SU-DHL-6 (cell line): Measurements from ENCODE around the gene SF3B4.

ENCODE experiments used
- EZH2phosphoT487 ChIP-seq: fragments of 200-600 bp; sonication (generic), shearing (Covaris generic); conservative IDR thresholded peaks from 2 replicates; pipeline ENCODE4 v1.6.1; 2018; ENCODE audit warnings: mild to moderate bottlenecking, antibody characterized with exemption, low read length, moderate library complexity, mixed read lengths
- TF ChIP-seq, protein P1 (sequence below): fragments of 200-600 bp; sonication (generic); IDR thresholded peaks from one replicate; pipeline ENCODE4 v1.5.1; 2017; ENCODE audit warnings: antibody characterized with exemption, mild to moderate bottlenecking, low read length, moderate library complexity; ENCODE audit not compliant: insufficient read depth, poor library complexity, severe bottlenecking

DNA sequence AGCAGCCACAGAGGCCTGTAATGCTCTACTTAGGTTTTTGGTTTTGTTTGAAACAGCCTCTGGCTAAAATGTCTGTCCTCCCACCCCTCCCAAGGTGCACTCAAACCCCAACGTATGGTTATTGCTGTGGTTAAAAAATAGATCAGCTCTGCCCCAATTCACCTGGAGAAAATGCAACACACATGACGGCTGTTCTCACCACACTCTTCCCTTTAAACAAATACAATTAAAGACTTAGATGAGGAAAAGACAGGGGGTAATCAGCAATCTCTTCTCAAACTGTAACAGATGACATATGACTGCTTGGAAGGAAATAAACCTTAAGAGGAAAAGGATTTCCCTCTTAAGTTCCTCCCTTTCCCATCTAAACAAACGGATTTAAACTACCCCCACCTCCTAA lies 15.3 kb upstream of the SF3B4 start:
- TF ChIP-seq, protein P1, sequence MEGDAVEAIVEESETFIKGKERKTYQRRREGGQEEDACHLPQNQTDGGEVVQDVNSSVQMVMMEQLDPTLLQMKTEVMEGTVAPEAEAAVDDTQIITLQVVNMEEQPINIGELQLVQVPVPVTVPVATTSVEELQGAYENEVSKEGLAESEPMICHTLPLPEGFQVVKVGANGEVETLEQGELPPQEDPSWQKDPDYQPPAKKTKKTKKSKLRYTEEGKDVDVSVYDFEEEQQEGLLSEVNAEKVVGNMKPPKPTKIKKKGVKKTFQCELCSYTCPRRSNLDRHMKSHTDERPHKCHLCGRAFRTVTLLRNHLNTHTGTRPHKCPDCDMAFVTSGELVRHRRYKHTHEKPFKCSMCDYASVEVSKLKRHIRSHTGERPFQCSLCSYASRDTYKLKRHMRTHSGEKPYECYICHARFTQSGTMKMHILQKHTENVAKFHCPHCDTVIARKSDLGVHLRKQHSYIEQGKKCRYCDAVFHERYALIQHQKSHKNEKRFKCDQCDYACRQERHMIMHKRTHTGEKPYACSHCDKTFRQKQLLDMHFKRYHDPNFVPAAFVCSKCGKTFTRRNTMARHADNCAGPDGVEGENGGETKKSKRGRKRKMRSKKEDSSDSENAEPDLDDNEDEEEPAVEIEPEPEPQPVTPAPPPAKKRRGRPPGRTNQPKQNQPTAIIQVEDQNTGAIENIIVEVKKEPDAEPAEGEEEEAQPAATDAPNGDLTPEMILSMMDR, result no peak
- TF ChIP-seq EZH2phosphoT487, result no peak
